ENCODE data around the gene PFN3. TPM values are rescaled to one million over a fixed set of nuclear protein-coding genes. Genes with fewer than 3 reads are reported as not detected.

Gene PFN3
- total and polyA plus RNA-seq, 10 donors, result not detected

DNA sequence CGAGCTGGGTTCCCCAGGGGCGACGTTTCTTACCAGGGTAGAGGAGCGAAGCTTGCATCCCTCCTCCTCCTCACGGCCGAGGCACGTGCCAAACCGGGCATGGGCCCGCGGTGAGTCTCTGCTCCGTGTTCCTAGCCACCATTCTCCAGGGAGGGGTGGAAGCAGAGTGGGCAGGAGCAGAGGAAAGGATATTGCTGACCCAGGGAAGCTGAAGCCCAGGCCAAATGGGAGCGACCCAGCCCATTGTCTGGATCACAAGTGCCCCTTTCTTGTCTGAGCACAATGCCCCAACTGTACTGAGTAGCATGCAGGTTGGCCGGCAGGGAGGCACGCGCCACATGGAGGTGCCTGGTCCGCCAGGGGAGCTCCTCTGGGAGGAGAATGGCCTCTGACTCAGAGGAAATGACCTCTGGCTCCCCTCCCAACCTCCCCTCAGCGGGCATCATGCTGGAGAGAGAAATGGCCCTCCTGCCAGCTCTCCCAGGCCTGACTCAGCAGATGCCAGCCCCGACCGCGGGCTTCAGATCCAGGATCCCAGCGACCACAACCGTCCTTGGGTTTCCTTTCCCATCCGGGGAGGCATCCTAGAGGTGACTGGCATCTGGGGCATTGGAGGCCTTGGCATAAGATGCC lies 47.3 kb upstream of the PFN3 start:
- intact Hi-C loops (cut with DNase I; ENCODE audit: low total_unique reads), result no loop called here

DNA sequence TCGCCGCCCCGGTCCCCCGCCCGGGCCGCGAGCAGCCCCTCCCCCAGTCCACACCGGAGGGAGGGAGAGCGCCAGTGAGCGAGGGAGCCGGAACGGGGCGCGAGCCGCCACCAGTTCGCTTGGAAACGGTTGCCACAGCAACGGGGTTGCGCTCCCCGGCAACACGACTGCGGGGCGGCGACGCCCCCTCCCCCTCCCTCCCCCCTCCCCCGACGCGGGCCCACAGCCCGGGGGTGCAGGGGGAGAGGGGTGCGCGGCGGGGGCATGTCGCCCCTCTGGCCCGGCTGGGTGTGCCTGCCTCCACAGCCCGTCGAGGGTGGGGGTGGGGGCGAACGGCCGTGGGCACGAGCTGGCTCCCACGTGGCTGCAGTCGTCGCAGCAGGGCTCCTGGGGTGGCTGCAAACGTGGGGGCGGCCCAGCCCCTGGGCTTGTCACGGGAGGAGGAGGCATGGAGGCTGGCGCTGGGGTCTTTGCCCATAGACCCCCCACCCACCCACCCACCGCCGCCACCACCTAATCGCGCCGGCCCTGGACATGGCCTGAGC lies 46.7 kb upstream of the PFN3 start:
- DNase-seq, result peak; percentile 92
- TF ChIP-seq POLR2A (IDR thresholded peaks at IDR 0.05) (no peak), POLR2AphosphoS5 (IDR thresholded peaks at IDR 0.05) (peak; percentile 21 to 81 (median 68))
- TF ChIP-seq, protein P1, sequence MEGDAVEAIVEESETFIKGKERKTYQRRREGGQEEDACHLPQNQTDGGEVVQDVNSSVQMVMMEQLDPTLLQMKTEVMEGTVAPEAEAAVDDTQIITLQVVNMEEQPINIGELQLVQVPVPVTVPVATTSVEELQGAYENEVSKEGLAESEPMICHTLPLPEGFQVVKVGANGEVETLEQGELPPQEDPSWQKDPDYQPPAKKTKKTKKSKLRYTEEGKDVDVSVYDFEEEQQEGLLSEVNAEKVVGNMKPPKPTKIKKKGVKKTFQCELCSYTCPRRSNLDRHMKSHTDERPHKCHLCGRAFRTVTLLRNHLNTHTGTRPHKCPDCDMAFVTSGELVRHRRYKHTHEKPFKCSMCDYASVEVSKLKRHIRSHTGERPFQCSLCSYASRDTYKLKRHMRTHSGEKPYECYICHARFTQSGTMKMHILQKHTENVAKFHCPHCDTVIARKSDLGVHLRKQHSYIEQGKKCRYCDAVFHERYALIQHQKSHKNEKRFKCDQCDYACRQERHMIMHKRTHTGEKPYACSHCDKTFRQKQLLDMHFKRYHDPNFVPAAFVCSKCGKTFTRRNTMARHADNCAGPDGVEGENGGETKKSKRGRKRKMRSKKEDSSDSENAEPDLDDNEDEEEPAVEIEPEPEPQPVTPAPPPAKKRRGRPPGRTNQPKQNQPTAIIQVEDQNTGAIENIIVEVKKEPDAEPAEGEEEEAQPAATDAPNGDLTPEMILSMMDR (IDR thresholded peaks at IDR 0.05 in 8 of 11, conservative IDR thresholded peaks at IDR 0.05 in 3 of 11), result no peak
- WGBS, 5 donors, result 0 to 3% (median 0%) methylated on average over 4 to 46 of the region's 52 CpGs
- Histone ChIP-seq H3K4me1 (peaks cover 15 to 77% (median 48%) of the 10 kb centered on the region in 6 donors), H3K9me3 (no peaks in the 10 kb centered on the region), H3K36me3 (peaks cover 0 to 21% (median 11%) of the 10 kb centered on the region in 6 donors), H3K4me3 (peak overlapping the region; percentile 41 to 83 (median 55)), H3K27me3 (replicated peaks in 1 of 7) (peaks cover 0 to 32% (median 0%) of the 10 kb centered on the region in 7 donors), H3K27ac (peak overlapping the region in 7 of 8 donors; percentile 67 to 88 (median 79))
- intact Hi-C loops (cut with DNase I; ENCODE audit: low total_unique reads), result no loop called here

More for the DNA sequence above, 47.3 kb upstream of the PFN3 start:
- Histone ChIP-seq H3K9me3 (no peaks in the 10 kb centered on the region), H3K4me3 (peak overlapping the region in 4 of 8 donors; percentile 58 to 83 (median 60)), H3K4me1 (peaks cover 15 to 76% (median 46%) of the 10 kb centered on the region in 6 donors), H3K27me3 (replicated peaks in 1 of 7) (peaks cover 0 to 32% (median 0%) of the 10 kb centered on the region in 7 donors), H3K36me3 (peaks cover 0 to 15% (median 5%) of the 10 kb centered on the region in 6 donors), H3K27ac (peak overlapping the region in 2 of 8 donors; percentile 86 to 88)
- TF ChIP-seq POLR2AphosphoS5 (IDR thresholded peaks at IDR 0.05) (peak; percentile 62 to 82 (median 65)), POLR2A (IDR thresholded peaks at IDR 0.05) (no peak)
- TF ChIP-seq, protein P1 (IDR thresholded peaks at IDR 0.05 in 8 of 11, conservative IDR thresholded peaks at IDR 0.05 in 3 of 11), result no peak
- DNase-seq, result peak; percentile 87
- 6 to 19% (median 9%) methylated on average over 19 to 23 of the region's 23 CpGs for WGBS, 5 donors

DNA sequence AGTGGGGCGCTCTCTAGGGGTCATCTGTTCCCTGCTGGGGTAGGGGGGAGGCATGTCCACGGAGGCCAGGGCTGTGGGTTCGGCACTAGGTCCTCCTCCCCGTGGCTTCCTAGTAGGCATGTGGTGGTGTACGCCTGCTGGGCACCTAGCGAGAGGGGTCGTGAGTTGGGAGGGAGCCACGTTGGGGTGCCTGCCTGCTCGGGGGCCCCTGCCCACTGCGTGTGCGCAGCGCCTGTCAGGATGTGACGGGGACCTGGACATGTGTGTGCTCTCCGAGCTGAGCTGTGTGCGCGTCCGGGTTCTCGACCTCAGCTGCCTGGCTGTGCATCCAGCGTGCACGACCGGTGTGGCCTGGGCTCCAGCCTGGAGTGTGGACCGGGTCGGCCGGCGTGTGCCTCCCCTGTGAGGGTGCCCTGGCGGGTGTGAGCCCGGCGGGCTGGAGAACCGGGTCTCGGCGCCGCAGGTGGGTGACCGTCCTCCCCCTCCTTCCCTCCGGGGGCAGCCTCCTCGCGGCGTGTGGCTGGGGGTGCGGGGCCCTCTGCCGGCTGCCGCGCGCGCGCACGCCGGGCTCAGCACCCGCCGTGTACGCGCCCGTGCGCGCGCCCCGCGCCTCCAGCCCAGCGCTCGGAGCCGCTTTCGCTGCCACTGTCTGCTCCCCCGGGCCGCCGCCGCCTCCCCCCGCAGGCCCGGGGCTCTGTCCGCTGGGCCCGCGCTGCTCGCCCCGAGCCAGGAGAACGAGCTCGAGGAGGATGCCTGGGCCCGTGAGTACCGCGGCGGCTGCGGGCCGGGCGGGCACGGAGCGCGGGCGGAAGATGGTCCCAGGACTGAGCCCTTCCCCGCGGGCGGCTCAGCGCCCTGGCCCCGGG lies 46.0 kb upstream of the PFN3 start, which contains the start of gene PRR7:
Gene PRR7, plus strand, starts transcription at position 615 of the 866 bp plus-strand sequence. CDS start 8,254 bp downstream, outside the sequence.
- peak; percentile 87 to 95 (median 91) for TF ChIP-seq POLR2AphosphoS5 (IDR thresholded peaks at IDR 0.05)
- TF ChIP-seq, protein P1 (IDR thresholded peaks at IDR 0.05 in 8 of 11, conservative IDR thresholded peaks at IDR 0.05 in 3 of 11), result peak in 5 of 11 experiments; percentile 21 to 41 (median 28)
- no peak for TF ChIP-seq POLR2A (IDR thresholded peaks at IDR 0.05)
- intact Hi-C loops (cut with DNase I; ENCODE audit: low total_unique reads), result no loop called here

More for the DNA sequence above, 46.0 kb upstream of the PFN3 start, which contains the start of gene PRR7:
- WGBS, 5 donors, result 0 to 1% (median 0%) methylated on average over 11 to 89 of the region's 89 CpGs
- peaks cover 0 to 32% (median 0%) of the 10 kb centered on the region in 7 donors for H3K27me3 ChIP-seq (replicated peaks in 1 of 7)
- peak within 1 kb of the TSS; percentile 14 to 88 (median 78) for H3K27ac ChIP-seq
- H3K4me1 ChIP-seq, result peaks cover 15 to 82% (median 49%) of the 10 kb centered on the region in 6 donors
- H3K9me3 ChIP-seq, result no peaks in the 10 kb centered on the region
- H3K36me3 ChIP-seq, result peaks cover 0 to 28% (median 18%) of the 10 kb centered on the region in 6 donors
- H3K4me3 ChIP-seq, result peak within 1 kb of the TSS; percentile 41 to 83 (median 55)
- DNase-seq, result peak; percentile 94

All from spleen (tissue), 11 donors.